GM06990 (cell line): Measurements from ENCODE around the gene MEFV.

Experiments used
- DNase-seq: peaks from one replicate; pipeline ENCODE4 v3.0.0-alpha.2; 2011; ENCODE audit not compliant: insufficient read length; ENCODE audit errors: extremely low read depth
- H3K27me3 ChIP-seq: replicated peaks from 2 replicates; pipeline ENCODE4 v1.6.0; 2011; ENCODE audit warnings: low read length; ENCODE audit not compliant: control insufficient read depth, insufficient read depth
- H3K36me3 ChIP-seq: 2 replicates; pipeline ENCODE4 v1.5.1; 2011; ENCODE audit warnings: low read length; ENCODE audit not compliant: control insufficient read depth, insufficient read depth
- H3K4me3 ChIP-seq: replicated peaks from 2 replicates; pipeline ENCODE4 v1.5.1; 2011; ENCODE audit warnings: low read depth, mild to moderate bottlenecking, control low read depth, low read length
- CTCF ChIP-seq: IDR thresholded peaks from 2 replicates; pipeline ENCODE4 v1.5.1; 2011; ENCODE audit warnings: low read length, control low read depth, mild to moderate bottlenecking, inconsistent platforms; ENCODE audit not compliant: insufficient read depth, poor library complexity, severe bottlenecking

Gene MEFV

GRCh38 chr16:3262517-3262916, 6.1 kb upstream of the MEFV start:
- DNase-seq: no peak
- TF ChIP-seq CTCF: no peak
- no peak overlapping the region for H3K4me3 ChIP-seq
- H3K36me3 ChIP-seq: peaks cover 2% of the 10 kb centered on the region
- H3K27me3 ChIP-seq: no peaks in the 10 kb centered on the region

GRCh38 chr16:3259836-3260235, 3.4 kb upstream of the MEFV start:
- H3K27me3 ChIP-seq: no peaks in the 10 kb centered on the region
- no peak for DNase-seq
- H3K36me3 ChIP-seq: no peaks in the 10 kb centered on the region
- no peak overlapping the region for H3K4me3 ChIP-seq
- no peak for TF ChIP-seq CTCF

DNA sequence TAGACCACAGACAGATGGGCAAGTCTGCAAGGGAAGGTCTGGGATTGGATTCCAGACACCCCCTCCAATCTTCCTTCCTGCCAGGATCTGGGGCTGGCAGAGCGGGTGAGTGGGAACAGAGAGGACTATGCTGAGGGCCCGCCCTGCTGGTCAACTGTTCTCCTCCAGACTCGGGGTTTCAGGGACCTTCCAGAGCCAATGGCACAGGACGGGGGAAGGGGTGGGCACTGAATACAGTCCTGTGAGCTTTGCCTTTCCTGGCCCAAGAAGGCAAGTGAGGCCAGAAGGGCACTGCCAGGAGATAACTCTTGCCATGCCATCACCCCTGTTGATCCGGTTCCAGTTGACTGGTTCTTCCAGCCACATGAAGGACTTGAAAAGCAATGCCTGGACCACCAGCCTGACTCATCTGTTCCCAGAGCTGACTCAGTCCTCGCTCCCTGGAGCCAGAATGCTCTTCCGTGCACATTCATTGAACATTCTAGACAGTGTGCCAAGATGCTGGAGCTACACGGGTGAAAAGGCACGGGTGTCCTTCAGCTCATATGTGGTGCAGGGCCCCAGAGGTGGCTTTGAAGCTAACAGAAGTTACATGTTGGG, 533 bp upstream of the MEFV start:
- H3K4me3 ChIP-seq: no peak overlapping the region
- H3K27me3 ChIP-seq: no peaks in the 10 kb centered on the region
- H3K36me3 ChIP-seq: no peaks in the 10 kb centered on the region
- DNase-seq: no peak
- TF ChIP-seq CTCF: no peak

GRCh38 chr16:3254309-3254708, 2.1 kb downstream of the MEFV start:
- Histone ChIP-seq H3K36me3 (no peaks in the 10 kb centered on the region), H3K27me3 (no peaks in the 10 kb centered on the region), H3K4me3 (no peak overlapping the region)
- TF ChIP-seq CTCF: no peak
- DNase-seq: no peak

DNA sequence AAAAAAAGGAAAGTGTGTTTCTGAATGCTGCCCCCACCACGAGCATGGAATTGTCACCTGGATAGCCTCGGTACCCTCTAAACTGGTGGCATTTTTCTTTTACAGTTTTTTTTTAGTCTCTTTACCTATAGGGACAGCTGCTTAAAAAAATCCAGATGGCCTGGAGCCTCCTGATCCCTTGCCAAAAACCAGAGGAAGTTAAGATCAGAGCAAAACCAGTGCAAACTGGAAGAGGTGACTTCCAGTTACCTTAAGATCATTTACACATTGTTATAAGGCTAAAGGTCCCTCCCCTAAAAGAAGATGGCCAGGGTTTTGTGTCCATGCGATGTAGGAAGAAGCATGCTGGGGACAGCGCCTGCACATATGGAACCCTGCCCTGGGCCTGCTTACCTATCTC, 3.5 kb downstream of the MEFV start:
- TF ChIP-seq CTCF: no peak
- H3K4me3 ChIP-seq: no peak overlapping the region
- H3K27me3 ChIP-seq: no peaks in the 10 kb centered on the region
- no peak for DNase-seq
- H3K36me3 ChIP-seq: no peaks in the 10 kb centered on the region

GRCh38 chr16:3249451-3249850, 7.0 kb downstream of the MEFV start:
- Histone ChIP-seq H3K27me3 (no peaks in the 10 kb centered on the region), H3K4me3 (no peak overlapping the region), H3K36me3 (no peaks in the 10 kb centered on the region)
- DNase-seq: no peak
- TF ChIP-seq CTCF: no peak
